Suprapubic skin (tissue), 4 donors: ENCODE measurements around the gene C19orf12. TPM values are rescaled to one million over a fixed set of nuclear protein-coding genes. Genes with fewer than 3 reads are reported as not detected.

ENCODE experiments used
- DNase-seq, 2 donors: peaks; one replicate each; pipeline ENCODE4 v3.0.0-alpha.2; 2019; ENCODE audit warnings: low spot score in 2 of 2
- H3K27ac ChIP-seq: fragments of 200-600 bp; sonication (generic); one replicate; pipeline ENCODE4 v1.5.1; 2019
- H3K27me3 ChIP-seq: fragments of 200-600 bp; sonication (generic); one replicate; pipeline ENCODE4 v1.5.1; 2019
- H3K36me3 ChIP-seq: fragments of 200-600 bp; sonication (generic); one replicate; pipeline ENCODE4 v1.5.1; 2019
- H3K4me1 ChIP-seq: fragments of 200-600 bp; sonication (generic); one replicate; pipeline ENCODE4 v1.5.1; 2019
- H3K4me3 ChIP-seq: fragments of 200-600 bp; sonication (generic); one replicate; pipeline ENCODE4 v1.5.1; 2019; ENCODE audit warnings: mild to moderate bottlenecking
- H3K9me3 ChIP-seq: fragments of 200-600 bp; sonication (generic); one replicate; pipeline ENCODE4 v1.5.1; 2019
- EP300 ChIP-seq: sonication (generic); formaldehyde crosslinking; IDR thresholded peaks from one replicate; pipeline ENCODE4 v1.6.1; 2017; ENCODE audit warnings: antibody characterized with exemption
- POLR2A ChIP-seq, 2 donors: fragments of 450-650 bp; IDR thresholded peaks; one replicate each; pipeline ENCODE4 v1.6.1; 2017; ENCODE audit warnings: antibody characterized with exemption in 2 of 2, mild to moderate bottlenecking in 2 of 2, moderate library complexity in 2 of 2
- POLR2AphosphoS5 ChIP-seq, 3 donors: sonication (generic); formaldehyde crosslinking; IDR thresholded peaks; one replicate each; pipeline ENCODE4 v1.6.1; 2017; ENCODE audit warnings: antibody characterized with exemption in 3 of 3
- WGBS: methylation state at CpG from one replicate; pipeline ENCODE4 v1.1.5; 2018; 5-methylcytosine and 5-hydroxymethylcytosine counted together
- total RNA-seq, 4 donors: library from RNA; depleted of rRNA; stranded (reverse); fragments of >200 nt; gene quantifications; one replicate each; pipeline ENCODE4 v1.1.0, GENCODE V29; 2016
- TF ChIP-seq, protein P1 (sequence below), 2 donors: fragments of 200-600 bp in 1 of 2; fragments of 450-650 bp in 1 of 2; sonication (generic) in 1 of 2; IDR thresholded peaks; one replicate each; pipeline ENCODE4 v1.5.1; 2016 to 2019; ENCODE audit warnings: antibody characterized with exemption in 2 of 2, mild to moderate bottlenecking in 1 of 2, moderate library complexity in 1 of 2

Gene C19orf12
- 10 to 100 TPM; 19.6 to 35.8 (median 27.3) TPM for total RNA-seq

GRCh38 chr19:29714953-29715700 lies at the start of gene C19orf12:
Gene C19orf12, minus strand, starts transcription at chr19:29715261. Its CDS starts 6,848 bp downstream, at chr19:29708413.
- H3K27ac ChIP-seq = peak within 1 kb of the TSS; percentile 95
- TF ChIP-seq, protein P1, sequence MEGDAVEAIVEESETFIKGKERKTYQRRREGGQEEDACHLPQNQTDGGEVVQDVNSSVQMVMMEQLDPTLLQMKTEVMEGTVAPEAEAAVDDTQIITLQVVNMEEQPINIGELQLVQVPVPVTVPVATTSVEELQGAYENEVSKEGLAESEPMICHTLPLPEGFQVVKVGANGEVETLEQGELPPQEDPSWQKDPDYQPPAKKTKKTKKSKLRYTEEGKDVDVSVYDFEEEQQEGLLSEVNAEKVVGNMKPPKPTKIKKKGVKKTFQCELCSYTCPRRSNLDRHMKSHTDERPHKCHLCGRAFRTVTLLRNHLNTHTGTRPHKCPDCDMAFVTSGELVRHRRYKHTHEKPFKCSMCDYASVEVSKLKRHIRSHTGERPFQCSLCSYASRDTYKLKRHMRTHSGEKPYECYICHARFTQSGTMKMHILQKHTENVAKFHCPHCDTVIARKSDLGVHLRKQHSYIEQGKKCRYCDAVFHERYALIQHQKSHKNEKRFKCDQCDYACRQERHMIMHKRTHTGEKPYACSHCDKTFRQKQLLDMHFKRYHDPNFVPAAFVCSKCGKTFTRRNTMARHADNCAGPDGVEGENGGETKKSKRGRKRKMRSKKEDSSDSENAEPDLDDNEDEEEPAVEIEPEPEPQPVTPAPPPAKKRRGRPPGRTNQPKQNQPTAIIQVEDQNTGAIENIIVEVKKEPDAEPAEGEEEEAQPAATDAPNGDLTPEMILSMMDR (IDR thresholded peaks at IDR 0.05) = no peak
- TF ChIP-seq EP300 = no peak
- TF ChIP-seq POLR2A (IDR thresholded peaks at IDR 0.05) = peak; percentile 62 to 79
- TF ChIP-seq POLR2AphosphoS5 (IDR thresholded peaks at IDR 0.05) = peak in 1 of 3 donors; percentile 32
- no peaks in the 10 kb centered on the region for H3K9me3 ChIP-seq
- H3K27me3 ChIP-seq = no peaks in the 10 kb centered on the region
- no peak for DNase-seq
- whole genome bisulfite sequencing = 1% methylated on average over 27 of the region's 72 CpGs
- no peaks in the 10 kb centered on the region for H3K36me3 ChIP-seq
- H3K4me1 ChIP-seq = peaks cover 31% of the 10 kb centered on the region
- H3K4me3 ChIP-seq = peak within 1 kb of the TSS; percentile 98

DNA sequence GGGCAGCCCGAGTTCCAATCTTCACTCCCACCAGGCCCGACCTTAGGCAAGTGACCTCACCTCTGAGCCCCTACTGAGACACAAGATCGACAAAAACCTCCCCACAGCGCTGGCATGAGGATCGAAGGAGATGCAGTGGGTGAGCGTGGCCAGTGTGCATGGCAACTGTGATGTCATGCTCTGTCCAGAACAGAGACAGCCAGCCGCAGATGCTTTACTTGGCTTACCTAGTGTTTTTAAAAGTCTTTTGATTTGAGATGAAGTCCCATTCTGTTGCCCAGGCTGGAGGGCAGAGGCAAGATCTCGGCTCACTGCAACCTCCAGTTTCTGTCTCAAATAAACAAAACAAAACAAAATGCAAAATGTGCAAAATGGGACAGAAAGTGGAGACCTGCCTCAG lies 49.3 kb upstream of the C19orf12 start:
- Histone ChIP-seq H3K27me3 (peaks cover 16% of the 10 kb centered on the region), H3K36me3 (no peaks in the 10 kb centered on the region), H3K27ac (no peak overlapping the region), H3K4me1 (peaks cover 7% of the 10 kb centered on the region), H3K4me3 (no peak overlapping the region), H3K9me3 (no peaks in the 10 kb centered on the region)
- TF ChIP-seq EP300 (no peak), POLR2AphosphoS5 (IDR thresholded peaks at IDR 0.05) (no peak), POLR2A (IDR thresholded peaks at IDR 0.05) (no peak)
- TF ChIP-seq, protein P1 (IDR thresholded peaks at IDR 0.05) = no peak
- no peak for DNase-seq
- WGBS = 84% methylated on average over 8 of the region's 8 CpGs

GRCh38 chr19:29763196-29763595 lies 48.1 kb upstream of the C19orf12 start:
- no peak for DNase-seq
- 82% methylated on average over 4 of the region's 4 CpGs for WGBS
- no peak for TF ChIP-seq POLR2A (IDR thresholded peaks at IDR 0.05)
- TF ChIP-seq, protein P1 (IDR thresholded peaks at IDR 0.05) = no peak
- TF ChIP-seq EP300 = no peak
- TF ChIP-seq POLR2AphosphoS5 (IDR thresholded peaks at IDR 0.05) = no peak

GRCh38 chr19:29761575-29762232 lies 46.6 kb upstream of the C19orf12 start:
- no peak overlapping the region for H3K4me3 ChIP-seq
- no peaks in the 10 kb centered on the region for H3K36me3 ChIP-seq
- H3K27me3 ChIP-seq = peaks cover 16% of the 10 kb centered on the region
- H3K9me3 ChIP-seq = no peaks in the 10 kb centered on the region
- no peak for TF ChIP-seq POLR2AphosphoS5 (IDR thresholded peaks at IDR 0.05)
- no peak overlapping the region for H3K27ac ChIP-seq
- no peak for DNase-seq
- 71% methylated on average over 14 of the region's 14 CpGs for WGBS
- peaks cover 7% of the 10 kb centered on the region for H3K4me1 ChIP-seq

More at GRCh38 chr19:29763196-29763595, 48.1 kb upstream of the C19orf12 start:
- Histone ChIP-seq H3K4me3 (no peak overlapping the region), H3K36me3 (no peaks in the 10 kb centered on the region), H3K27me3 (peaks cover 16% of the 10 kb centered on the region), H3K9me3 (no peaks in the 10 kb centered on the region), H3K27ac (no peak overlapping the region), H3K4me1 (peaks cover 7% of the 10 kb centered on the region)

DNA sequence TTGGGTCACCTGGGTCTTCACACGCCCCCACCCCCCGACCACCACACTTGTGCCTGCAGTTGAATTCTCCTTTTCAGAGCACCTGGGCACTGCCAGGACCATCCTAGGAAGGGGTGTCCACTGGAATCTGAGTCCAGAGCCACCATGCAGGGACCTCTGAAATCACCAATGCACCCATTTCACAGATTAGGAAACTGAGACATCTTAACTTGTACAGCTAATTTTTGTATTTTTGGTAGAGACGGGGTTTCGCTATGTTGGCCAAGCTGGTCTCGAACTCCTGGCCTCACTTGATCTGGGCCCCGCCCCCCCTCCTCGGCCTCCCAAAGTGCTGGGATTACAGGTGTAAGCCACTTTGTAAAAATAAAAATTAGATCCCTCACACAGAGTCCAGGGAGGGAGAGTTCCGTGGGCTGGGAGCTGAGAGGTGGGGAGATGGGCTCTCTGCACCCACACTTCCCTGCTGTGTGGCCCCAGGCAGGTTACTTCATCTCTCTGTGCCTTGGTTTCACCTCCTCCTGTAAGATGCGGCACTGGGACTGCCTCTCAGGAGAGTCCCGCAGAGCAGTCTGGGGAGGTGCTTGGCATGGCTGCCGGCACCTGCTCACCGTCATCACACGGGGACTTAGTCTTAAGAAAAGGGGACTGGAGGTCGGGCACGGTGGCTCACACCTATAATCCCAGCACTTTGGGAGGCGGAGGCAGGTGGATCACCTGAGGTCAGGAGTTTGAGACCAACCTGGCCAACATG lies 45.9 kb upstream of the C19orf12 start:
- H3K4me1 ChIP-seq = peaks cover 7% of the 10 kb centered on the region
- H3K27me3 ChIP-seq = peaks cover 16% of the 10 kb centered on the region
- WGBS = 90% methylated on average over 15 of the region's 16 CpGs
- H3K4me3 ChIP-seq = no peak overlapping the region
- DNase-seq = no peak
- no peak overlapping the region for H3K27ac ChIP-seq
- TF ChIP-seq POLR2AphosphoS5 (IDR thresholded peaks at IDR 0.05) (no peak), EP300 (no peak), POLR2A (IDR thresholded peaks at IDR 0.05) (no peak)
- TF ChIP-seq, protein P1 (IDR thresholded peaks at IDR 0.05) = no peak
- no peaks in the 10 kb centered on the region for H3K9me3 ChIP-seq
- H3K36me3 ChIP-seq = no peaks in the 10 kb centered on the region
